SK-N-SH (cell line): ENCODE measurements around the gene RALBP1.

Source experiments
- NRF1 ChIP-seq: IDR thresholded peaks from 2 replicates; pipeline ENCODE4 v1.6.1; 2012; ENCODE audit warnings: low read depth, mild to moderate bottlenecking, low read length
- POLR2AphosphoS5 ChIP-seq: IDR thresholded peaks from 2 replicates; pipeline ENCODE4 v1.6.1; 2012; ENCODE audit warnings: low read depth, low read length

- TF ChIP-seq POLR2AphosphoS5 (peak; percentile 96), NRF1 (peak; percentile 73)
Measured at GRCh38 chr18:9474983-9475642, at the start of gene RALBP1.
